SK-N-SH (cell line): ENCODE measurements around the gene ABCC12. TPM values are rescaled to one million over a fixed set of nuclear protein-coding genes. Genes with fewer than 3 reads are reported as not detected.

Experiments
- CTCF ChIA-PET: fragments of 300-600, 350-600 bp; formaldehyde crosslinking; extraction: SDS; loops from one replicate; lab custom pipeline; 2021; lab: Yijun Ruan, JAX
- POLR2A ChIA-PET: fragments of 350-600 bp; sonication (Branson Sonifier 250); formaldehyde crosslinking; extraction: SDS; loops from one replicate; lab custom pipeline; 2020; ENCODE audit warnings: antibody characterized with exemption, inconsistent platforms; lab: Yijun Ruan, JAX
- DNase-seq: peaks from one replicate; pipeline ENCODE4 v3.0.0; 2012
- H2AFZ ChIP-seq: fragments of 200-600 bp; sonication (generic); 2 replicates; pipeline ENCODE4 v1.8.1; 2016; ENCODE audit warnings: antibody characterized with exemption, mild to moderate bottlenecking, low read depth
- H3F3A ChIP-seq: fragments of 200-600 bp; sonication (generic); replicated peaks from 2 replicates; pipeline ENCODE3; 2016; ENCODE audit warnings: antibody characterized with exemption, mild to moderate bottlenecking; ENCODE audit not compliant: insufficient read depth
- H3K27ac ChIP-seq, 2 experiments: fragments of 200-500 bp in 1 of 2; fragments of 200-600 bp in 1 of 2; sonication (Bioruptor generic) in 1 of 2; sonication (generic), shearing (Covaris generic) in 1 of 2; 2 replicates each; pipeline versions ENCODE4 v1.5.1 to v1.6.1; 2014 to 2016; ENCODE audit warnings: low read depth in 2 of 2, inconsistent platforms in 1 of 2, low read length in 1 of 2, mild to moderate bottlenecking in 1 of 2, mixed read lengths in 1 of 2
- H3K27me3 ChIP-seq: fragments of 200-600 bp; sonication (generic), shearing (Covaris generic); 2 replicates; pipeline ENCODE4 v1.6.1; 2016; ENCODE audit warnings: mixed run types; ENCODE audit not compliant: insufficient read depth
- H3K36me3 ChIP-seq, 2 experiments: fragments of 200-500 bp in 1 of 2; fragments of 200-600 bp in 1 of 2; sonication (Bioruptor generic) in 1 of 2; sonication (generic) in 1 of 2; replicated peaks in 1 of 2; 2 replicates each; pipeline versions ENCODE3 to v1.5.1; 2014 to 2016; ENCODE audit warnings: low read length in 1 of 2, mild to moderate bottlenecking in 1 of 2; ENCODE audit not compliant: insufficient read depth in 2 of 2, control insufficient read depth in 1 of 2
- H3K4me1 ChIP-seq, 2 experiments: fragments of 200-500 bp in 1 of 2; fragments of 200-600 bp in 1 of 2; sonication (Bioruptor generic) in 1 of 2; sonication (generic), shearing (Covaris generic) in 1 of 2; 2 replicates each; pipeline versions ENCODE4 v1.5.1 to v1.6.1; 2014 to 2016; ENCODE audit warnings: low read depth in 1 of 2, low read length in 1 of 2, mixed run types in 1 of 2; ENCODE audit not compliant: insufficient read depth in 2 of 2, control insufficient read depth in 1 of 2
- H3K4me2 ChIP-seq: fragments of 200-600 bp; sonication (generic), shearing (Covaris generic); 2 replicates; pipeline ENCODE4 v1.6.1; 2017; ENCODE audit warnings: mixed run types
- H3K4me3 ChIP-seq, 2 experiments: fragments of 200-500 bp in 1 of 2; fragments of 200-600 bp in 1 of 2; sonication (Bioruptor generic) in 1 of 2; sonication (generic), shearing (Covaris generic) in 1 of 2; 2 replicates each; pipeline versions ENCODE4 v1.5.1 to v1.8.1; 2014 to 2016; ENCODE audit warnings: low read depth in 2 of 2, inconsistent platforms in 1 of 2, low read length in 1 of 2, mild to moderate bottlenecking in 1 of 2, mixed read lengths in 1 of 2, moderate library complexity in 1 of 2
- H3K79me2 ChIP-seq: fragments of 200-600 bp; sonication (generic); 2 replicates; pipeline ENCODE4 v1.8.1; 2017; ENCODE audit warnings: mild to moderate bottlenecking; ENCODE audit not compliant: insufficient read depth
- H3K9ac ChIP-seq: fragments of 200-600 bp; sonication (generic); 2 replicates; pipeline ENCODE4 v1.6.1; 2017; ENCODE audit warnings: mixed run types
- H3K9me2 ChIP-seq: fragments of 200-600 bp; sonication (generic); 2 replicates; pipeline ENCODE4 v1.6.1; 2017; ENCODE audit warnings: mixed run types
- H3K9me3 ChIP-seq: fragments of 200-600 bp; sonication (generic); 2 replicates; pipeline ENCODE4 v1.6.1; 2017; ENCODE audit warnings: mixed run types, mild to moderate bottlenecking, moderate library complexity
- H4K20me1 ChIP-seq: fragments of 200-600 bp; sonication (generic); 2 replicates; pipeline ENCODE4 v1.6.1; 2017; ENCODE audit warnings: mild to moderate bottlenecking, mixed run types; ENCODE audit not compliant: insufficient read depth
- EP300 ChIP-seq, 2 experiments: IDR thresholded peaks; 2 replicates each; pipeline versions ENCODE4 v1.4.0 to v1.6.1; 2012; ENCODE audit warnings: borderline replicate concordance in 1 of 2, low read depth in 1 of 2, low read length in 1 of 2
- FOXM1 ChIP-seq: IDR thresholded peaks from 2 replicates; pipeline ENCODE4 v1.4.0; 2012; ENCODE audit warnings: low read depth, mild to moderate bottlenecking
- IRF3 ChIP-seq: fragments of 150-350 bp; IDR thresholded peaks from 2 replicates; pipeline ENCODE4 v1.6.1; 2016; ENCODE audit warnings: mild to moderate bottlenecking, low read depth, low read length
- NFIC ChIP-seq: IDR thresholded peaks from 2 replicates; pipeline ENCODE4 v1.4.0; 2012; ENCODE audit warnings: borderline replicate concordance
- PBX3 ChIP-seq: IDR thresholded peaks from 2 replicates; pipeline ENCODE4; 2012
- RAD21 ChIP-seq: IDR thresholded peaks from 2 replicates; pipeline ENCODE4 v1.6.1; 2012; ENCODE audit warnings: mild to moderate bottlenecking, low read length
- RCOR1 ChIP-seq: fragments of 150-350 bp; IDR thresholded peaks from 2 replicates; pipeline ENCODE4 v1.6.1; 2017; ENCODE audit warnings: antibody characterized with exemption, low read length
- REST ChIP-seq: IDR thresholded peaks from 2 replicates; pipeline ENCODE4 v1.6.1; 2012; ENCODE audit warnings: mild to moderate bottlenecking, low read depth, low read length, moderate library complexity
- RXRA ChIP-seq: IDR thresholded peaks from 2 replicates; pipeline ENCODE4 v1.4.0; 2012; ENCODE audit warnings: low read depth, mild to moderate bottlenecking, borderline replicate concordance
- SMC3 ChIP-seq: IDR thresholded peaks from 2 replicates; pipeline ENCODE4 v1.6.1; 2012; ENCODE audit warnings: low read depth, low read length, improper control_type of control experiment
- TCF12 ChIP-seq: IDR thresholded peaks from 2 replicates; pipeline ENCODE4 v1.4.0; 2012
- USF1 ChIP-seq: IDR thresholded peaks from 2 replicates; pipeline ENCODE4 v1.4.0; 2012; ENCODE audit warnings: low read depth, borderline replicate concordance
- USF2 ChIP-seq: fragments of 150-350 bp; IDR thresholded peaks from 2 replicates; pipeline ENCODE4 v1.6.1; 2017; ENCODE audit warnings: antibody characterized with exemption, low read length, low read depth, borderline replicate concordance
- YY1 ChIP-seq: IDR thresholded peaks from 2 replicates; pipeline ENCODE4 v1.4.0; 2012; ENCODE audit warnings: low read depth, mild to moderate bottlenecking
- WGBS: methylation state at CpG from one replicate; pipeline ENCODE4 v1.1.6; 2017; ENCODE audit warnings: low lambda C conversion rate; 5-methylcytosine and 5-hydroxymethylcytosine counted together
- polyA plus RNA-seq, 3 experiments: library from polyadenylated mRNA; depleted of rRNA; stranded (reverse); fragments of >200 nt; gene quantifications; 2 replicates each; pipeline ENCODE4 v1.2.3, GENCODE V29; 2012

The ABCC12 gene
- polyA plus RNA-seq, 1 of the 3 experiments (the other 2 are of a cell fraction): not detected

GRCh38 chr16:48133455-48134211 lies 22.2 kb downstream of the ABCC12 start:
- Histone ChIP-seq H3K36me3 (no peaks in the 10 kb centered on the region), H3K9ac (no peak overlapping the region), H3K27ac (no peak overlapping the region), H3K9me2 (no peaks in the 10 kb centered on the region), H3K4me1 (no peaks in the 10 kb centered on the region; a peak in 2 of 4 replicates), H3K27me3 (no peaks in the 10 kb centered on the region), H2AFZ (no peak overlapping the region), H3K9me3 (no peaks in the 10 kb centered on the region), H3F3A (no peaks in the 10 kb centered on the region), H4K20me1 (no peaks in the 10 kb centered on the region), H3K4me3 (no peak overlapping the region), H3K79me2 (no peaks in the 10 kb centered on the region), H3K4me2 (no peak overlapping the region)
- CTCF ChIA-PET: interaction anchor here (0.6 to 0.7 kb wide), 3 partner anchors 16 to 675 kb away, joined by 3 read pairs; no protein-coding TSS in a partner anchor
- WGBS: 96% methylated on average over 17 of the region's 18 CpGs
- POLR2A ChIA-PET: no interaction called here
- no peak for DNase-seq
- TF ChIP-seq SMC3 (no peak), NFIC (no peak), RXRA (no peak), FOXM1 (no peak), REST (no peak), EP300 (IDR thresholded peaks at IDR 0.05; ENCODE audit: borderline replicate concordance in 1 of 2, low read depth in 1 of 2, low read length in 1 of 2) (no peak), TCF12 (no peak)

GRCh38 chr16:48132696-48133095 lies 23.1 kb downstream of the ABCC12 start:
- Histone ChIP-seq H3K4me3 (no peak overlapping the region), H3K27me3 (no peaks in the 10 kb centered on the region), H3F3A (peaks cover 5% of the 10 kb centered on the region), H3K27ac (no peak overlapping the region), H3K9me3 (no peaks in the 10 kb centered on the region), H3K4me1 (no peaks in the 10 kb centered on the region; a peak in 2 of 4 replicates), H3K9me2 (no peaks in the 10 kb centered on the region), H3K4me2 (no peak overlapping the region), H3K36me3 (no peaks in the 10 kb centered on the region), H3K79me2 (no peaks in the 10 kb centered on the region), H2AFZ (no peak overlapping the region), H4K20me1 (no peaks in the 10 kb centered on the region), H3K9ac (no peak overlapping the region)
- POLR2A ChIA-PET: no interaction called here
- 85% methylated on average over 3 of the region's 3 CpGs for WGBS
- DNase-seq: no peak
- CTCF ChIA-PET: interaction anchor here (1.9 kb wide), 1 partner anchor 991 kb away, joined by 4 read pairs; no protein-coding TSS in a partner anchor
- TF ChIP-seq PBX3 (no peak), SMC3 (no peak), REST (no peak), USF2 (no peak), RAD21 (no peak), YY1 (no peak), RCOR1 (no peak), USF1 (no peak), IRF3 (no peak)
